ENCODE results near the gene PTTG2. TPM values are rescaled to one million over a fixed set of nuclear protein-coding genes. Genes with fewer than 3 reads are reported as not detected.
A peak's percentile ranks its signal among the peaks of the same experiment; 100 is the strongest.
"Not testable (repeated sequence)": the region's sequence is repeated elsewhere in the genome, so short reads cannot be mapped to it uniquely, and the experiment has no call there.

Gene PTTG2
- total RNA-seq, 1 donor: not detected

DNA sequence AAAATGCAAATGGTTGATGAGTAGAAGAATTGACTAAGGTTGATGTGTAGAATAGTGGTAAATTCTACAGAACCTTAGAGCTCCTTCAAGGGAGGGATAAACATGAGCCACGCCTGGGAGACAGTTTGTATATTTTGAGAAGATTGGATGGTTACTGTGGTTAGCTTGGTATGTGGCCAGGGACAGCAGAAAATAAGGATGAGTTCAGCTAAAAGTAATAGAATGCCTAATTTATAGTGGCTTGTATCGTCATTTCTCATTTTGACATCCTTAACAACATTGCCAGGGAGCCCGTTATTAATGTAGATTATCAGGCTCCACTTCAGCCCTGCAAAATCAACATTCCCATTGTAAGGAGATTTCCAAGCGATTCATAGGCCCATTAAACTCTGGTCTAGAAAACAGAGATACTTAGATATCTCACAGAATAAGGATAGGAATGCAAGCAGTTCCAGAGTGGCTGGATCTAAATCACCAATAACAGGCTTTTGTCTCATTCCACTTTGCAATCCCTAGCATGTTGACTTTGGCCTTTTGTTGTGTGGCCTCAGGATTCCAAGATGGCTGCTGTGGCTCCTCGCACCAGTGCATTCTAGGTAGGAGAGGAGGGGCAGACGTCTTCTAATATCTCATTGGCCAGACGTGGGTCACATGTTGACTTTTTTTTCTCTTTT is 6.4 kb upstream of the PTTG2 start:
- no peak for DNase-seq (ENCODE audit: low read depth in 2 of 3, low spot score in 2 of 3)

- no peak for DNase-seq (ENCODE audit: low read depth in 2 of 3, low spot score in 2 of 3)
Observed at GRCh38 chr4:37956941-37957340, 3.3 kb upstream of the PTTG2 start.

DNA sequence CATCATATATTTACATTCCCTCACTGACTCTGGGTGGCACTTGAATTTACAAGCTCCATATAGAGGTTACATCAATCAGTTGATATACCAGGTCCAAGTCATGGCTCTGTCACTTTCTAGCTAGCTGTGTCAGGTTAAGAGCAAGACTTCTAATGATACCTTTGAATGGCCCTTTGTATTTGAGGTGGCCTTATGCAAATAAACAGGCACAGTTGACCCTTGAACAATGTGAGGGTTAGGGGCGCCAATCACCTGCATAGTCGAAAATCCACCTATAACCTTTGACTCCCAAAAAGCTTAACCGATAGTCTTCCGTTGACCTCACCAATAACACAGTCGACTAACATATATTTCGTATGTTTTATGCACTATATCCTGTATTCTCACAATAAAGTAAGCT is 1.3 kb upstream of the PTTG2 start:
- no peak for DNase-seq (ENCODE audit: low read depth in 2 of 3, low spot score in 2 of 3)

GRCh38 chr4:37960679-37961450 is 667 bp downstream of the PTTG2 start:
- DNase-seq (ENCODE audit: low read depth in 2 of 3, low spot score in 2 of 3): no peak

DNA sequence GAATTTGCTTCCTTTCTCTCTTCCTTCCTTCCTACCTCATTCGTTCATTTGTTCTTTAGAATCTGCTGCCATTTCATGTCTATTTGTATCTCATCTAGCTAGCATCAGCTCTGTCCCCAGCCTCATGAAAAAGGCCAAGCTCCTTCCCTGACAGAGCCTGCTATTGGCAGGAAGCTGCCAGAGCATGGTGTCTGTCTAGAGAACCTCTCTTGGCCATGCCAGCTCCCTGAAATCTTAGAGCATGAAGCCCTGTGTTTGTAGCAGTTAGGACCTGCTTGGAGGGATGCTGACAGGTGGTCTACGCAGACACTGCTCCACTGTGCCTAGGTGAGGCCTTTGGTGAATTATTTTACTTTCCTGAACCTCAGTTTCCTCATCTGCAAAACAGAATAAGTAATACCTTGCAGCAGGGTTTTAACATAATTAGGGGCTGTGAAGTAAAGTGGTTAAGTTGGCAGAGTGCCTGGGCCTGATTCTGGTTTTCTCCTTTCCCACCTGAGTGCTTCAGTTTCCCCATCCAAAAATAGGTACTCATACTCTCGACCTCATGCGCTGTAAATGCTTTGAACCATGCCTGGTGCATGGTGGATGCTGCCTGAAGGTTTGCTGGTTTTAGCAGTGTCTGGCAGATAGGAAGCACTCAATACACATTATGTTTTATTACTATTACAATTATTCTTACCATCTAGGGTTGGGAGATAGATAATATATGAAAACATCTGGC is 4.7 kb downstream of the PTTG2 start:
- no peak for DNase-seq (ENCODE audit: low read depth in 2 of 3, low spot score in 2 of 3)

DNA sequence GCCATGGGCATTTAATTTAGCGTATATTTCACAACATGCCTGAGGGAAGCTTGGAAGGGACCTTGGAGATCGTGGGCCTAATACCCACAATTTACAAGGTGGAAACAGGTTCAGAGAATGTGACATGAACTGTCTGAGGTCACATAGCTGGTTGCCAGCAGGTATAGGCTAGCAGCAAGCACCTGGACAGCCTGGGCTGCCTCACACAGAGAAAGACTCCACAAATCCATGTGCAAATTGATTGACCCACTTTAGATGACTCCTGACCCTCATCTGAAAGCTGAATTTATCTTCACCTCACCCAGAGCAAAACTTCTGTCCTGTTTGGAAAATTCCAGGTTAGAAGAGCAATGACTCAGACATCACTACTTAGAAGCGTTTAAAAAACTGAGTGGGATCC is 5.8 kb downstream of the PTTG2 start:
- no peak for DNase-seq (ENCODE audit: low read depth in 2 of 3, low spot score in 2 of 3)

- no peak for DNase-seq (ENCODE audit: low read depth in 2 of 3, low spot score in 2 of 3)
Observed at GRCh38 chr4:37967736-37968135, 7.5 kb downstream of the PTTG2 start.

DNA sequence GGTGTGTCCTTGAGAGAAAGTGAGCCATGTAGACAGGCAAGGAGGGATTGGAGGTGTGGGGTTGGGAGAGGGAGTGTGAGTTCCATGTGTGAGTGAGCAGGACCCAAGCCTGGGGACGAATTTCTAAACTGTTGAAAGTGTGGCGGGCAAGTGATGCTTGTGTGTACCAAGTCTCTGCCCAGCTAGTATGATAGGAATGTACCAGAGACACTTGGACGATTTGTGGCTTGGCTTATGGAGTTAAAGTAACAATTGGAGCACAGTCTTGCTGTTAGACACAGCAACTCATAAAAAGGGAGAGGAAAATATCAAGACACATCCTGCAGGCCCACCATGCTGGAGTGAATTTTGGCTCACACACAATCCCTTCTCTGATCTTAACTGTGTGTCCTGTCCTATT is 8.5 kb downstream of the PTTG2 start:
- DNase-seq (ENCODE audit: low read depth in 2 of 3, low spot score in 2 of 3): no peak

DNA sequence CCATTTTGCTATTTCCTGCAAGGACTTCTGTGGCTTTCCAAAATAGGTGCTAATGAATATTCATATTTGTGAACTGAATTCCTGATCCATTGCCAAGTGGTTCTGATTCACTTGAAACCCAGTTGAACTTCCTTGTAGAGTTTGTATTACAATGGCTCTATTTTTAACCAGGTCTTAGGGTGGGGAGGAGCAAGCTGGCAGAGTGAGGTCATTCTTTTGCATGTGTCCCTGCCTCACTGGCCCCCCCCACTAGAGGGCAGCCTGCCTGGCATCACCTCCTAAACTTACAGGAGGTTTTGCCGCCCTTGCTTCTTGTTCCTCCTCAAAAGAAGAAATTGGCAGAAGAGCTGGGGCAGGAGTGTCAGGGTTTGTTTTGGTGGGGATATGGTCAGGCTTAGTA is 10.5 kb downstream of the PTTG2 start:
- DNase-seq (ENCODE audit: low read depth in 2 of 3, low spot score in 2 of 3): peak in 2 of 3 donors; percentile 62 to 79

- no peak for DNase-seq (ENCODE audit: low read depth in 2 of 3, low spot score in 2 of 3)
Observed at GRCh38 chr4:37971202-37971601, 11.0 kb downstream of the PTTG2 start.

- no peak for DNase-seq (ENCODE audit: low read depth in 2 of 3, low spot score in 2 of 3)
Observed at GRCh38 chr4:37973441-37973840, 13.2 kb downstream of the PTTG2 start.

DNA sequence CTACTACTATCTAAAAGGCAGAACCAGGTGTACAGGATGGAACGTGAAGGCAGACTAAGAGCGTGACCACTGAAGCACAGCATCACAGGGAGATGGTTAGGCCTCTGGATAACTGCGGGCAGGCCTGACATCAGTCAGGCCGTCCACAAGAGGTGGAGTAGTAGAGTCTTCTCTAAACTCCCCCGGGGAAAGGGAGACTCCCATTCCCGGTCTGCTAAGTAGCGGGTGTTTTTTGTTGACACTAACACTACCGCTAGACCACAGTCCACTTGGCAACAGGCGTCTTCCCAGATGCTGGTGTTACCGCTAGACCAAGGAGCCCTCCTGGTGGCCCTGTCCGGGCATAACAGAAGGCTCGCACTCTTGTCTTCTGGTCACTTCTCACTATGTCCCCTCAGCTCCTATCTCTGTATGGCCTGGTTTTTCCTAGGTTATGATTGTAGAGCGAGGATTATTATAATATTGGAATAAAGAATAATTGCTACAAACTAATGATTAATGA is 15.2 kb downstream of the PTTG2 start:
- DNase-seq (ENCODE audit: low read depth in 2 of 3, low spot score in 2 of 3): not testable (repeated sequence)

DNA sequence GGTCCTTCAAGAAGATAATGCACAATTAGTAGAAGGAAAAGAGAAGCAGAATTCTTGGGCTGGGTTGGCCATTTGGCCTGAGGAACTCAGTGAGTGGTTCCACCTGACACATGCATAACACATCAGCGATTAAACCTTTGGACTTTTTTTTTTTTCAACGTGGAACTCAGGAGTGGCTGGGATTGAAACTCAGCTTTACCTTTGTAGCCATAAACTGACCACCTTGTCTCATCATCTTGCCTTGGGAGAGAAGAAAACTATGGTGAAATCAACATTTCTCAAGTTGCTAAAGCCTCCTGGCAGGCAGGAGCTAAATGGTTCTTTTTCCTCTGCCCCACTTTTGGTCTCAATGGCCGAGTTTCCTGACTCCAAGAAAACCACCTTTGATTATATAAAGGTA is 16.3 kb downstream of the PTTG2 start:
- DNase-seq (ENCODE audit: low read depth in 2 of 3, low spot score in 2 of 3): no peak

DNA sequence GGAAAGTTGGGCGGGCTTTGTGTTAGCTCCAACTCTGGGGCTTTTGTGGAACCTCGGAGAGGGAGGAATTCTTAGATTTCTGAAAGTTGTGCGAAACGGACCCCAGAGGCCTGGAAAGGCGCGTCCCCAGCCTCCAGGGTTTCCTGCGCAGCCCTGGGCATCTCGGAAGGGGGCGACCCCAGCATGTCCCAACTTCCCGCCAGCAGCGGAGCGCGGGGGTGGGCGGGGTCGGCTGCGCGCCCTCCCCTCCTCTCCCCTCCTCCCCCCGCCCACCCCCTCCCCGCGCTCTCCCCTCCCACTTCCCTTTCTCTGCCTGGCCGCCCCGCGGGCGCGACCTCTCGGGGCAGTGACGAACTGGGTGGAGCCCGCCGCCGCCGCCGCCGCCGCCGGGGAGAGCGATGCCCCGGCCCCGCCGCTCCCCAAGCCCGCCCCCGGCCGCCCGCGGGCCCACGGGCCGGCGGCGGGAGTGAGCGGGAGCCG is 16.8 kb downstream of the PTTG2 start:
- DNase-seq (ENCODE audit: low read depth in 2 of 3, low spot score in 2 of 3): peak; percentile 40 to 92 (median 83)

- peak; percentile 37 to 87 (median 86) for DNase-seq (ENCODE audit: low read depth in 2 of 3, low spot score in 2 of 3)
Observed at GRCh38 chr4:37977471-37978247, 17.5 kb downstream of the PTTG2 start.

DNA sequence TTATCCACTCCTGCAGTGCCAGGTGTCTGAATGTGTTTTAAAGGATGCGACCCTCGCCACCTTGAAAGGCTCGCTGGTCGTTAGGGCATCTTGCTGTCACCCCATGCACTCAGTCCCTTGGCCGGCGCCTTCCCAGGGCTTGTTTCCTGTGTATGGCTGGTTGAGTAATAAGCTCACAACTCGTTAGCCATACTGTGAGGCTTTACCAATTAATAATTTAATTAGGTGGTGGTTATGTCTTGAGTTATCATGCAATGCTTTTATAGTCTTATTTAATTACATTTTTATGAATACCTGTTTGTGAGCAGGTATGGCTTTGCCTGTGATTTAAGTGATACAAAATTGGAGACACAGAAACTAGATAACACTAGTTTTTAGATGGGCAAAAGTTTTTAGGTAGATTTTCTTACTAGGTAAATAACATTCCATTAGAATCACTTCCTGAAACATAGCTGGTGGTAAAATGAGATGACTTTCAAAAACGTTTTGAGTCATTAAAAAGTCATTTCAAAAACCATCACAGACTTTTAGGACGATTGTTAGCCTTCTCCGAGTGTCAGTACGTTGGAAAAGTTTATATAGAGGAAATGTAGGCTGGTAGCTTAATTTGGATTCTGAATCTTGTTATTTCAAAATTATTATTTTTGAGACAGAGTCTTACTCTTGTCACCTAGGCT is 18.2 kb downstream of the PTTG2 start:
- no peak for DNase-seq (ENCODE audit: low read depth in 2 of 3, low spot score in 2 of 3)

DNA sequence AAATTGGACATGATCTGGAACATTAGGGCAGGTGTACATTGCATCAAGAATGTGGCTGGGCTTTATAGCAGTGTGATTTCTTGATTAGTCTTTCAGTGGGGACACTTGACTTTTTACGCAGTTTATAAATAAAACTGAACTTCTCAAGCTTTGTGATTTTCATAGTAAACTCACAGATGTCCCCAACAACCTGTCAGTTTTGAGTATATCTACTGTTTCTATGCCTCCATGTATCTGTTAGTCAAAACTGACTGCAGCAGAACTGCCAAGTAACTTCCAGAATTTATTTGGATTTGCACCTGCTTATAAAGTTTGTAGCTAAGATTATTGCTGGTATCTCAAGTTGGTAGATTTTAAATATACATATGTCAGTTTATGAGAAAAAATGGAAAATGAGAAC is 20.0 kb downstream of the PTTG2 start:
- no peak for DNase-seq (ENCODE audit: low read depth in 2 of 3, low spot score in 2 of 3)

DNA sequence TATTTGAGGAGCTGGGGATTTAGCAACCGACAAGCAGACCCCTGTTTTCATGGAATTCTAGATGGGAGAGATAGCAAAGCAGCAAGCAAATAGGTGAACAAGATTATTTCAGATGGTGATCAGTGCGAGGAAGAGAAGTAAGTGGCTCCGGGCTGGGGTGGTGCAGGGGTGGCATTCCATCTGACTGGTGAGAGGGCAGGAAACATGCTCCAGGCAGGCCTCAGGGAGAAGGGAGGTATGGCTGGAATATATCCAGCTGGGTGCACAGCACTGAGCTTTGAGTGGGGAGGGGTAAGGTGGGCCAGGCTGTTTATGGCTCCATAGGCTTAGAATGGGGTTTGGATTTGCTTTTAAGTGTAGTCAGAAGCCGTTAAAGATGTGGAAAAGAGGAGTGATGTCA is 21.2 kb downstream of the PTTG2 start:
- DNase-seq (ENCODE audit: low read depth in 2 of 3, low spot score in 2 of 3): no peak

GRCh38 chr4:37981844-37982720 is 21.9 kb downstream of the PTTG2 start:
- no peak for DNase-seq (ENCODE audit: low read depth in 2 of 3, low spot score in 2 of 3)
